Measurements from ENCODE around the gene DHRS7C. TPM values are rescaled to one million over a fixed set of nuclear protein-coding genes. Genes with fewer than 3 reads are reported as not detected.

Gene DHRS7C
- total and polyA plus RNA-seq, 3 donors from 2014 or later: 0.46 to 0.79 TPM; not detected in 1

DNA sequence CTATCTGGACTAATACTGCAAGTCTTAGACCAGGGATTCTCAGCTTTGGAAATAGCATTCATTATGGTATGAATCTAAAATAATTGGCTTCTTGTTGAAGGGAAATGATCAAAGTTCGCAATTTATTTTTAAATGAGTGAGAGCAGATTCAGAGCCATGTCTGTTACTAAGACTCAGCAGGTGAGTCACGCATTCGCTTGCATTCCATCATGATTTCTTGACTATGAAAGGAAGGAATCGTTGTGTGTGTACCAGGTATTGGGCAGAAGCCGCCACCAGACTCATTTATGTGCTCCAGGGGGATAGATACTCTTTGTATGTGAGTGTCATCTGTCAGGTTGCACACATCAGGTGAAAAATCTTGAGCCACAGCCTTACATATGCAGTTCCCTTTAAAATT lies 19.7 kb upstream of the DHRS7C start:
- no peaks in the 10 kb centered on the region for H3K9me3 ChIP-seq
- WGBS, 2 donors: 90 to 92% methylated on average over 5 of the region's 5 CpGs
- intact Hi-C loops (cut with DNase I; ENCODE audit: low total_unique reads): no loop called here
- TF ChIP-seq, protein P1, sequence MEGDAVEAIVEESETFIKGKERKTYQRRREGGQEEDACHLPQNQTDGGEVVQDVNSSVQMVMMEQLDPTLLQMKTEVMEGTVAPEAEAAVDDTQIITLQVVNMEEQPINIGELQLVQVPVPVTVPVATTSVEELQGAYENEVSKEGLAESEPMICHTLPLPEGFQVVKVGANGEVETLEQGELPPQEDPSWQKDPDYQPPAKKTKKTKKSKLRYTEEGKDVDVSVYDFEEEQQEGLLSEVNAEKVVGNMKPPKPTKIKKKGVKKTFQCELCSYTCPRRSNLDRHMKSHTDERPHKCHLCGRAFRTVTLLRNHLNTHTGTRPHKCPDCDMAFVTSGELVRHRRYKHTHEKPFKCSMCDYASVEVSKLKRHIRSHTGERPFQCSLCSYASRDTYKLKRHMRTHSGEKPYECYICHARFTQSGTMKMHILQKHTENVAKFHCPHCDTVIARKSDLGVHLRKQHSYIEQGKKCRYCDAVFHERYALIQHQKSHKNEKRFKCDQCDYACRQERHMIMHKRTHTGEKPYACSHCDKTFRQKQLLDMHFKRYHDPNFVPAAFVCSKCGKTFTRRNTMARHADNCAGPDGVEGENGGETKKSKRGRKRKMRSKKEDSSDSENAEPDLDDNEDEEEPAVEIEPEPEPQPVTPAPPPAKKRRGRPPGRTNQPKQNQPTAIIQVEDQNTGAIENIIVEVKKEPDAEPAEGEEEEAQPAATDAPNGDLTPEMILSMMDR (IDR thresholded peaks at IDR 0.05): no peak
- no peak for TF ChIP-seq POLR2A (IDR thresholded peaks at IDR 0.05)
- H3K27ac ChIP-seq: no peak overlapping the region
- H3K4me3 ChIP-seq: no peak overlapping the region
- H3K36me3 ChIP-seq (ENCODE audit: low read depth, missing control alignments): no peaks in the 10 kb centered on the region
- no peak for DNase-seq
- H3K27me3 ChIP-seq: no peaks in the 10 kb centered on the region
- no peaks in the 10 kb centered on the region for H3K4me1 ChIP-seq

DNA sequence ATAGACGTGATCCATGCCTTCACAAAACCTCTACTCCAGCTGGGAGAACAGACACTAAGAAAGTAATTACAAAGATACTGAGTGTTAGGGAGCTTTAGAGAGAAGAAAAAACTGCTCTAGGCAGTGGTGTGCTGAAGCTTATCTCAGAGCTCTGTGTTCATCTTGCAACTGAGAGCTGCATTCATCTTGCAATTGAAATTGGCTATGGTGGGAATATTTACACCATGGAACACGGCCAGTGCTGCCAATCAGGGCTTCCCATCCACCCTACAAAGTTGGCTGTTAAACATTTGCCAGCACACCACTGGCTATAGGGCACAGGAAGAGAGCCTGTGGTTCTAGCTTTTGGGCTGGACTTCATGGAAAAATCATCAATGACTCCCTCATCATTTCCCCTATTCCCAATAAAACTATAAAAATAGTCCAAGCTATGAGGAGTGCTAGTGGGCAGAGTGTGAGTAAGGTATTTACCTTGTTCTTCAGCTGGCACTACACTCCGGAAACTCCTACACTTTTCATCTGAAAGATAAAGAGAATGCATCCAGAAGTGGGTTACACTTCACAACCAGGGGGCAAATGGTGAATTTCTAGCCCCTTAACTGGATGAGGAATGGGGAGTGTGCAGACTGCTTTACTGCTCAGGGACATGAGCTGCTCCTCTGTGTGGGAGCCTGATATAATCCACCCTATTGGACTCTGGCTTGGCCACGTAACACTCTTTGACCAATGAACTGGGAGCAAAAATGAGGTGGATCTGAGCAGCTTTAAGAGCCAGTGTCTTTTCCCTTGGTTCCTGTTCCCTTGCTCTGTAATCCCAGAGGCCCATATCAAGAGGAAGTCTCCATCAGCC lies 18.9 kb upstream of the DHRS7C start:
- H3K4me1 ChIP-seq: no peaks in the 10 kb centered on the region
- H3K27me3 ChIP-seq: no peaks in the 10 kb centered on the region
- no peak overlapping the region for H3K27ac ChIP-seq
- no peaks in the 10 kb centered on the region for H3K9me3 ChIP-seq
- H3K36me3 ChIP-seq (ENCODE audit: low read depth, missing control alignments): no peaks in the 10 kb centered on the region
- H3K4me3 ChIP-seq: no peak overlapping the region
- no peak for DNase-seq
- TF ChIP-seq, protein P1 (IDR thresholded peaks at IDR 0.05): no peak
- no peak for TF ChIP-seq POLR2A (IDR thresholded peaks at IDR 0.05)
- intact Hi-C loops (cut with DNase I; ENCODE audit: low total_unique reads): no loop called here
- 62 to 64% methylated on average over 4 of the region's 4 CpGs for WGBS, 2 donors

DNA sequence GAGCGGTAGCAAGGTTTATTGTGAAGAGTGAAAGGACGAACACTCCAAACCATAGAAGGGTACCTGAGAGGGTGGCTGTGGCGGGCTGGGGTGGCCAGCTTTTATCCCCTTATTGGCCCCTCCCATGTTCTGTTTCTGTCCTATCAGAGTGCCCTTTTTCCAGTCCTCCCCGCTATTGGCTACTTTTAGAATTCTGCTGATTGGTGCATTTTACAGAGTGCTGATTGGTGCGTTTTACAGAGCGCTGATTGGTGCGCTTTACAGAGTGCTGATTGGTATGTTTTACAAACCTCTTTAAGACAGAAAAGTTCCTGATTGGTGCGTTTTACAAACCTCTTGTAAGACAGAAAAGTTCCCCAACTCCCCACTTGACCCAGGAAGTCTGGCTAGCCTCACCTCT lies 18.0 kb upstream of the DHRS7C start:
- peak overlapping the region in 1 of 2 donors; percentile 22 for H3K4me3 ChIP-seq
- no peaks in the 10 kb centered on the region for H3K27me3 ChIP-seq
- intact Hi-C loops (cut with DNase I; ENCODE audit: low total_unique reads): no loop called here
- TF ChIP-seq, protein P1 (IDR thresholded peaks at IDR 0.05): no peak
- TF ChIP-seq POLR2A (IDR thresholded peaks at IDR 0.05): no peak
- peak; percentile 71 for DNase-seq
- no peaks in the 10 kb centered on the region for H3K36me3 ChIP-seq (ENCODE audit: low read depth, missing control alignments)
- WGBS, 2 donors: 51 to 79% methylated on average over 6 to 8 of the region's 8 CpGs
- H3K4me1 ChIP-seq: no peaks in the 10 kb centered on the region
- H3K9me3 ChIP-seq: no peaks in the 10 kb centered on the region
- H3K27ac ChIP-seq: no peak overlapping the region

DNA sequence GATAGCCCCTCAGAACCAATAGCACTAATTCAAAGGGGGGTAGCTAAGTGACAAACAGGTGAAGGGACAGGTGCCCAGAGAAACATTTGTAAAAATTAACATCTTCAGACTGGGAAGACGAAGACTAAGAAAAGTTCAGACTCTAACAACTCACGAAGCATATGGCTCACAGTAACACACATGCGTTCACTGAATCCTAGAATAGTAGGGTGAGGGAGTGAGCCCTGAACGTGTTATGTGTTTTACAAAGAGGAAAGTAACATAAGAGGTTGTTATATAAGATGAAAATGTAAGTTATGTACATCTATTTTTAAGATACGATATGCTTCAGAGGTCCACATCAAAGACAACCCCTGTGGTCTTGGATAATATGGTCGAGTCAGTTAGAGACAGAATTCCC lies 15.3 kb upstream of the DHRS7C start:
- H3K27me3 ChIP-seq: no peaks in the 10 kb centered on the region
- intact Hi-C loops (cut with DNase I; ENCODE audit: low total_unique reads): no loop called here
- no peaks in the 10 kb centered on the region for H3K4me1 ChIP-seq
- H3K27ac ChIP-seq: no peak overlapping the region
- H3K4me3 ChIP-seq: no peak overlapping the region
- DNase-seq: no peak
- WGBS, 2 donors: 71 to 75% methylated on average over 6 of the region's 6 CpGs
- H3K9me3 ChIP-seq: no peaks in the 10 kb centered on the region
- H3K36me3 ChIP-seq (ENCODE audit: low read depth, missing control alignments): no peaks in the 10 kb centered on the region
- no peak for TF ChIP-seq POLR2A (IDR thresholded peaks at IDR 0.05)
- TF ChIP-seq, protein P1 (IDR thresholded peaks at IDR 0.05): no peak

DNA sequence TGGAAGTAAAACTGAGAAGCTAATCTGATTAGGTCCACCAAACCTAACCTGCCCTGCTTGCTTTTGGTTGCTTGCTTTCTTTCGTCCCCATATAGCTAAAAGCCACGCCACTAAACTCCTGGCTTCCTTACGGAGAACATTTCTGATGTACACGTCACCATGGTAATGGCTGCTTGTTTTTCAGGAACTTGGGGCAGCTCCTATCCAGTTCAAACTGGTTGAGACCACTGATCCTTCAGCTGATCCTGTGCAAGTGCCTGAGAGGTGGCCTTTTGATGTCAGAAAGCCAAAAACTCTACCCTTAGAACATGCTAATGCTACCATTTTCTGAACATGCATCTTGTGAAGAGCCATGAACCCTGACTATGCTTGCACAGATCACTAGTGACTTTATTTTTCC lies 14.4 kb upstream of the DHRS7C start:
- Histone ChIP-seq H3K27ac (no peak overlapping the region), H3K36me3 (ENCODE audit: low read depth, missing control alignments) (no peaks in the 10 kb centered on the region), H3K4me1 (no peaks in the 10 kb centered on the region), H3K27me3 (no peaks in the 10 kb centered on the region), H3K4me3 (no peak overlapping the region), H3K9me3 (no peaks in the 10 kb centered on the region)
- no peak for DNase-seq
- 65 to 75% methylated on average over 4 of the region's 4 CpGs for WGBS, 2 donors
- TF ChIP-seq, protein P1 (IDR thresholded peaks at IDR 0.05): no peak
- no peak for TF ChIP-seq POLR2A (IDR thresholded peaks at IDR 0.05)
- intact Hi-C loops (cut with DNase I; ENCODE audit: low total_unique reads): no loop called here

All from testis (tissue), 3 donors.